GM12874 (cell line): ENCODE data around the gene ZGPAT.

ENCODE experiments used
- TF ChIP-seq, protein P1 (sequence below): IDR thresholded peaks from 2 replicates; pipeline ENCODE4 v1.5.1; 2011; ENCODE audit warnings: low read depth, mild to moderate bottlenecking, control low read depth, low read length, moderate library complexity; ENCODE audit not compliant: insufficient read depth

Gene ZGPAT

DNA sequence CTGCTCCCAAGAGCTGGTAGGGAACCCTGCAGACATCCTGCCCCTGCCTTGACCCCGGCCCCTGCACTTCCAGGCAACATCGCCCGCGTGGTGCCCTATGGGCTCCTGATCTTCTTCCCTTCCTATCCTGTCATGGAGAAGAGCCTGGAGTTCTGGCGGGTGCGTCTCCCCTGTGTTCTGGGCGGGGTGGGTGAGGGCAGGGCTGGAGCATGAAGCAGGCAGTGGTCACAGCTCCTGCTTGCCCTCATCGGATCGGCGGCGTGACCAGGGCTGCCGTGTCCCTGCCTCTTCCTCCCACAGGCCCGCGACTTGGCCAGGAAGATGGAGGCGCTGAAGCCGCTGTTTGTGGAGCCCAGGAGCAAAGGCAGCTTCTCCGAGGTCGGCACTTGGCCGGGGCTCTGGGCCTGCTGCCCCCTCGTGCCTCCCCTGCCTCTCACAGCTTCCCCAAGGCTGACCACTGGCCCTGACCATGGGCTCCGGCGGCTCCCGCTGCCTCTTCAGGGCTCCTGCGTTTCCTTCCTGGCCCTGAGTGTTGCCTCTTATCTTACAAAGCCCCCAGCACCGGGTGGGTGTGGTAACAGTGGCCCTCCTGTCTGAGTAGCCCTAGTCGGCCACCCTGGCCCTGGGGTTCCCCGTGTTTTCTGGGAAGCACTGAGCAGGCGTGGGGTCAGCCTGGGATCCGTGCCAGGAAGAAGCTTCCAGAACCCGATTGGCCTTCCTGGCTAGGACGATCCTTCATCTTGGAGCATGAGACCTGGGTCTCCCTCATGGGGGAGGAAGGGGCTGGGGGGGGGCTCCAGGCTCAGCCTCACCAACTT lies 19.4 kb upstream of the ZGPAT start:
- TF ChIP-seq, protein P1, sequence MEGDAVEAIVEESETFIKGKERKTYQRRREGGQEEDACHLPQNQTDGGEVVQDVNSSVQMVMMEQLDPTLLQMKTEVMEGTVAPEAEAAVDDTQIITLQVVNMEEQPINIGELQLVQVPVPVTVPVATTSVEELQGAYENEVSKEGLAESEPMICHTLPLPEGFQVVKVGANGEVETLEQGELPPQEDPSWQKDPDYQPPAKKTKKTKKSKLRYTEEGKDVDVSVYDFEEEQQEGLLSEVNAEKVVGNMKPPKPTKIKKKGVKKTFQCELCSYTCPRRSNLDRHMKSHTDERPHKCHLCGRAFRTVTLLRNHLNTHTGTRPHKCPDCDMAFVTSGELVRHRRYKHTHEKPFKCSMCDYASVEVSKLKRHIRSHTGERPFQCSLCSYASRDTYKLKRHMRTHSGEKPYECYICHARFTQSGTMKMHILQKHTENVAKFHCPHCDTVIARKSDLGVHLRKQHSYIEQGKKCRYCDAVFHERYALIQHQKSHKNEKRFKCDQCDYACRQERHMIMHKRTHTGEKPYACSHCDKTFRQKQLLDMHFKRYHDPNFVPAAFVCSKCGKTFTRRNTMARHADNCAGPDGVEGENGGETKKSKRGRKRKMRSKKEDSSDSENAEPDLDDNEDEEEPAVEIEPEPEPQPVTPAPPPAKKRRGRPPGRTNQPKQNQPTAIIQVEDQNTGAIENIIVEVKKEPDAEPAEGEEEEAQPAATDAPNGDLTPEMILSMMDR = no peak

DNA sequence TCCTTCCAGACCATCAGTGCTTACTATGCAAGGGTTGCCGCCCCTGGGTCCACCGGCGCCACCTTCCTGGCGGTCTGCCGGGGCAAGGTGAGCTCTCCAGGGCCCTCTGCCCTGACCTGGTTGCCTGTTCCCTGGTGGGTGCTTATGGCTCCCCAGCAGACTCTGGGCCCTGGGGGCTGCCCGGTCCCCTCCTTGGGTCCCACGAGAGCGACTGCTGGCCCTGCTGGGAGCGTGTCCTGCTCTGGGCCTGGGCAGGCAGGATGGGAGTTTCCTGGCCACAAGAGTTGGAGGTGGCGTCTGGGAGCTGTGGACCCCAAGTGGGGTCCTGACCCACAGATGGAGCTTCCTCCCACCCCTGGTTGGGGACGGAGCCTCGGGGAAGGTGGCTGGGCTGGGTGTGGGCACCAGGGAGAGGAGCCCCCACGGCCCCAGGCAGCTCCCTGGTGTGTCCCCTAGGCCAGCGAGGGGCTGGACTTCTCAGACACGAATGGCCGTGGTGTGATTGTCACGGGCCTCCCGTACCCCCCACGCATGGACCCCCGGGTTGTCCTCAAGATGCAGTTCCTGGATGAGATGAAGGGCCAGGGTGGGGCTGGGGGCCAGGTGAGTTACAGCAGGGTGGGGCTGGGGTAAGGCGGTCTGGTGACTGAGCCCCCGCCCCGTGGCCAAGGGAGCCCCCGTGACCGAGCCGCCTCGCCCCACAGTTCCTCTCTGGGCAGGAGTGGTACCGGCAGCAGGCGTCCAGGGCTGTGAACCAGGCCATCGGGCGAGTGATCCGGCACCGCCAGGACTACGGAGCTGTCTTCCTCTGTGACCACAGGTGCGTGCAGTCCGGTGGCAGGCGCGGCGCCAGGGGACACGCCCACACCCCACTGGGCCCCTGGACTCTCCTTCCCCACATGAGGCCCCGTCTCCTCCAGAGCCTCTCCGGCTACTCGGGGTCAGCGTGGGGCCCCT lies 18.5 kb upstream of the ZGPAT start:
- TF ChIP-seq, protein P1 = no peak

DNA sequence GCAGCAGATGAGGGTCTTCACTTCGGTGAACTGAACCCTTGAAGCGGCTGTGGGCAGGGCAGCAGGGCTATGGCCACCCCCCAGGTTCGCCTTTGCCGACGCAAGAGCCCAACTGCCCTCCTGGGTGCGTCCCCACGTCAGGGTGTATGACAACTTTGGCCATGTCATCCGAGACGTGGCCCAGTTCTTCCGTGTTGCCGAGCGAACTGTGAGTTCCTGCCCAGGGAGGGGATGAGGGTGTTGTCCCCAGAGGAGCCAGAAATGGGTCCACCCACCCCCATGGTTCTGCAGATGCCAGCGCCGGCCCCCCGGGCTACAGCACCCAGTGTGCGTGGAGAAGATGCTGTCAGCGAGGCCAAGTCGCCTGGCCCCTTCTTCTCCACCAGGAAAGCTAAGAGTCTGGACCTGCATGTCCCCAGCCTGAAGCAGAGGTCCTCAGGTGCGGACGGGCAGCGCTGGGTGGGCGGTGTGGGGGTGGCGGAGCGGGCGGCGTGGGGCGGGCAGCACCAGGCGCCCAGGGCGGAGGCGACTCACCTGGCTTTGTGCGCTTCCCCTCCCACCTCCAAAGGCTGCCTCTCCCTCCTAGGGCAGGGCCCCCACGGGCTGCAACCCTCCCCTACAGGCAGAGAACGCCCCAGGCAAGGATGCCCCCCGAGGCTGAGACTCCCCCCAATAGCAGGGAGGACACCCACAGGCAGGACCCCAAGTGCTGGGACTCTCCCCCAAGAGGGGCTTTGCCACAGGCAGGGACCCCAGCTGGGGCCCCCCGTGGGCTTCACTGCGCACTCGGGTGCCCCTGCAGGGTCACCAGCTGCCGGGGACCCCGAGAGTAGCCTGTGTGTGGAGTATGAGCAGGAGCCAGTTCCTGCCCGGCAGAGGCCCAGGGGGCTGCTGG lies 17.6 kb upstream of the ZGPAT start:
- TF ChIP-seq, protein P1 = no peak

DNA sequence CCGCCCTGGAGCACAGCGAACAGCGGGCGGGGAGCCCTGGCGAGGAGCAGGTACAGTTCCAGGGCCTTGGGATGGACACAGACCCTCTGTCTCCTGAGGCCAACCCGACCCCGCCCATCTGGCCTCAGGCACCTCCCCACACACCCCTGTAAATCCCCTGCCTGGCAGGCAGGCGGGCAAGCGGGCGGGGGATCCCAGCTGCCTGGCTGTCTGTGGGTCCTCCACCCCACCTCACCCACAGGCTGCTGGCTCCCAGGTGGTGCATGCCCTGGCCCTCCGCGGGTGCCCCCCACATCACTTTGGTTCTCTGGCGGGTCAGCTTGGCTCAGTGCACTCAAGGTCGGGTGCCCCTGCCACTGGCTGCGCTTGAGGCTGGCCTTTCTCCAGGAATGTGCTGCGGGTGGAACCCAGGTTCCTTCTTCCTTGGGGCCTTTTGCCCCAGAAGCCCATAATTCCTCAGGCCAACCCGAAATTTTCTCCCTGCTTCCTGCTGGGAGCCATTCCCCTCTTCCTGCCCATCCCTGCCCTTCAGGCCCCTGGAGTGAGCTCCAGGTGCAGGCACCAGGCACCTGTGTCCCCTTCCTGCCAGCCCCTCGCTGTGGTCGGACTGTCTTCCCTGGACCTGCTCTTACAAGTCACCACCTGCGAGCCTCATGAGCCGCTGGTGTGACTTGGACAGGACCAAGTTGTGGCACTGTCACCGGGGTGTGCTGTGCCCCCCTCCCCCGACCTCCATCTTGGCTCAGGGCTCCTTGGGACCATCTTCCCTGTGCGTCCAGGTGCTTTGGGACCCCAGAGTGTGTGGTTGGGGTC lies 16.7 kb upstream of the ZGPAT start:
- TF ChIP-seq, protein P1 = no peak

DNA sequence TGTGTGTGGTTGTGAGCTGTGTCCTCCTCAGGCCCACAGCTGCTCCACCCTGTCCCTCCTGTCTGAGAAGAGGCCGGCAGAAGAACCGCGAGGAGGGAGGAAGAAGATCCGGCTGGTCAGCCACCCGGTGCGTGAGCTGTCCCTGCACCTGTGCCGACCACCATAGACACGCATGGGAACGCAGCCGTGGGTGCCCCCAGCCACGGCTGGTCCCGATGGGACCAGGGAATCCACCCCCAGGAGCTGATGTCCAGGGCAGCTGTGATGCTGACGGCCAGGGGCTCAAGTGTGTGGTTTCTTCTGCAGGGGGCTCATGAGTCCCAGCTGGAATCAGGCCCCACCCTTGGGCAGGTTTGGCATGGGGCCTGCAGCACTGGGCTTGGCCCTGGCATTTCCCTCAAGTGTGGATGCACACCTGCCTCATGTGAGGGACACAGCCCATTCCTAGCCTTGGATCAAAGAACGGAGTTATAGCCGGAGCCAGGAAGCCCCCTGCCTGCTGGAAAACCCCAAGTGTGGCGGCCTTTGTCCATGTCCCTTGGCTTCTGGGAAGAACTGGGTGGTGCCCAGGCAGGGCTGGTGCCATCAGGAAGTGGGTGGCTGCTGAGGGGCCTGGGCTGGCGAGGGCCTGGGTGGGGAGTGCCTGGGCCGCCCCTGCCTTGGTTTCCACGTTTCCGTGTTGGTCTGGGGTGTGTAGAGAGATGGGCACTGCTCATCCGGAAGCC lies 16.0 kb upstream of the ZGPAT start:
- TF ChIP-seq, protein P1 = no peak

DNA sequence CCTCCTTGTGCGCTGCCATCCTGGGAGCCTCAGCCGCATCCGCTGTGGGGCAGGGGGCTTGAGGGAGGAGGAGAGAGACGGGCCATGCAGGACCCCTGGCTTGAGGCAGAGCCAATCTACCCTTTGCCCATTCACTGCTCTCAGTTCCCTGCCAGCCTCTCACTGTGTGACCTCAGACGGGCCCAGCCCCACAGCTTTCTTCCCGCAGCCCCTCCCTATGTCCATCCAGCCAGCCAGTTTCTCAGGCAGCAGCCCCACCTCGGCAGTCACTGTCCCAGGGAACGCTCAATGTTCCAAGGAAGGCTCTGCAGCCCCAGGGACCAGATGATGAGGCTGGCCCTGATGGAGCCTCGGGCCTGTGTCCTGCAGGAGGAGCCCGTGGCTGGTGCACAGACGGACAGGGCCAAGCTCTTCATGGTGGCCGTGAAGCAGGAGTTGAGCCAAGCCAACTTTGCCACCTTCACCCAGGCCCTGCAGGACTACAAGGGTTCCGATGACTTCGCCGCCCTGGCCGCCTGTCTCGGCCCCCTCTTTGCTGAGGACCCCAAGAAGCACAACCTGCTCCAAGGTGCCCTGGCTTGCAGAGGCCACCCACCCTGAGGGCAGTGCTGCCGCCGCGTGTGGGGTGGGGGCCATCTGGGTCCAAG lies 15.3 kb upstream of the ZGPAT start:
- TF ChIP-seq, protein P1 = no peak
